H1 (cell line): ENCODE results near the gene BOLL. TPM values are rescaled to one million over a fixed set of nuclear protein-coding genes. Genes with fewer than 3 reads are reported as not detected.
A peak's percentile ranks its signal among the peaks of the same experiment; 100 is the strongest.

Source experiments
- CTCF ChIA-PET: fragments of 300-600 bp; sonication (Branson Sonifier 250); formaldehyde crosslinking; loops from one replicate; lab custom pipeline; 2021; ENCODE audit not compliant: partially characterized antibody; lab: Charles Lee
- POLR2A ChIA-PET: fragments of 300-600 bp; sonication (Branson Sonifier 250); formaldehyde crosslinking; loops from one replicate; lab custom pipeline; 2021; ENCODE audit warnings: inconsistent platforms; ENCODE audit not compliant: partially characterized antibody; lab: Charles Lee
- DNase-seq, 2 experiments: peaks; one replicate each; pipeline versions ENCODE4 v3.0.0 to v3.0.0-alpha.2; 2010 to 2022; ENCODE audit warnings: low spot score in 2 of 2, low read depth in 1 of 2, mixed read lengths in 1 of 2
- FAIRE-seq: peaks from 2 replicates; lab custom pipeline; 2011; peaks lifted over from hg19 to GRCh38; lab: Jason Lieb, UNC
- H2AFZ ChIP-seq: 2 replicates; pipeline ENCODE4 v1.8.1; 2012; ENCODE audit warnings: low read length, inconsistent platforms
- H2AK5ac ChIP-seq: 2 replicates; pipeline ENCODE4 v1.6.1; 2013; ENCODE audit warnings: low read depth, low read length
- H2BK120ac ChIP-seq: replicated peaks from 2 replicates; pipeline ENCODE3; 2013; ENCODE audit warnings: low read depth, low read length, inconsistent platforms
- H2BK12ac ChIP-seq: 2 replicates; pipeline ENCODE4 v1.6.1; 2013; ENCODE audit warnings: low read depth, low read length
- H2BK15ac ChIP-seq: 2 replicates; pipeline ENCODE4 v1.6.1; 2013; ENCODE audit warnings: low read length
- H2BK20ac ChIP-seq: 2 replicates; pipeline ENCODE4 v1.6.1; 2013; ENCODE audit warnings: low read length
- H2BK5ac ChIP-seq: 2 replicates; pipeline ENCODE4 v1.6.1; 2013; ENCODE audit warnings: low read depth, low read length
- H3K14ac ChIP-seq: 2 replicates; pipeline ENCODE4 v1.6.1; 2013; ENCODE audit warnings: inconsistent platforms; ENCODE audit not compliant: insufficient read length
- H3K18ac ChIP-seq: 2 replicates; pipeline ENCODE4 v1.6.1; 2013; ENCODE audit warnings: low read length; ENCODE audit errors: extremely low read depth
- H3K23ac ChIP-seq: 2 replicates; pipeline ENCODE4 v1.6.1; 2013; ENCODE audit warnings: inconsistent platforms; ENCODE audit not compliant: insufficient read length
- H3K23me2 ChIP-seq: 2 replicates; pipeline ENCODE4 v1.6.1; 2013; ENCODE audit warnings: low read depth, low read length
- H3K27ac ChIP-seq: 2 replicates; pipeline ENCODE4 v1.6.1; 2011; ENCODE audit warnings: low read depth, low read length, inconsistent platforms
- H3K27me3 ChIP-seq, 4 experiments: replicated peaks in 1 of 4; 1 replicate in 1 of 4; 2 replicates in 3 of 4; pipeline versions ENCODE4 v1.6.1 to v1.8.1; 2011 to 2013; ENCODE audit warnings: low read length in 3 of 4, mild to moderate bottlenecking in 3 of 4, inconsistent platforms in 2 of 4, mixed read lengths in 2 of 4, moderate library complexity in 1 of 4; ENCODE audit not compliant: control insufficient read depth in 3 of 4, insufficient read depth in 3 of 4; ENCODE audit errors: extremely low read depth in 1 of 4
- H3K36me3 ChIP-seq, 4 experiments: 2 replicates each; pipeline versions ENCODE4 v1.6.1 to v1.8.1; 2011 to 2013; ENCODE audit warnings: mild to moderate bottlenecking in 4 of 4, low read length in 3 of 4, moderate library complexity in 2 of 4, control low read depth in 1 of 4, inconsistent platforms in 1 of 4; ENCODE audit not compliant: insufficient read depth in 4 of 4, control insufficient read depth in 2 of 4
- H3K4ac ChIP-seq: replicated peaks from 2 replicates; pipeline ENCODE3; 2013; ENCODE audit warnings: low read length, low read depth, mixed read lengths, inconsistent platforms; ENCODE audit not compliant: insufficient read length
- H3K4me1 ChIP-seq, 4 experiments: replicated peaks in 1 of 4; 1 replicate in 1 of 4; 2 replicates in 3 of 4; pipeline versions ENCODE4 v1.6.1 to v1.8.1; 2011 to 2013; ENCODE audit warnings: low read length in 3 of 4, inconsistent platforms in 2 of 4, mixed read lengths in 1 of 4; ENCODE audit not compliant: insufficient read depth in 4 of 4, control insufficient read depth in 3 of 4
- H3K4me2 ChIP-seq, 2 experiments: 2 replicates each; pipeline versions ENCODE4 v1.6.1 to v1.8.1; 2011 to 2013; ENCODE audit warnings: low read depth in 2 of 2, low read length in 2 of 2, control low read depth in 1 of 2, inconsistent platforms in 1 of 2, mild to moderate bottlenecking in 1 of 2; ENCODE audit not compliant: insufficient read depth in 1 of 2
- H3K4me3 ChIP-seq, 4 experiments: fragments of 200-600, 300-600 bp in 1 of 4; sonication (generic), shearing (Covaris generic), sonication (Bioruptor Twin) in 1 of 4; 2 replicates each; pipeline versions ENCODE4 v1.5.1 to v1.8.1; 2011 to 2016; ENCODE audit warnings: low read length in 4 of 4, low read depth in 3 of 4, control low read depth in 2 of 4, inconsistent platforms in 2 of 4, mild to moderate bottlenecking in 2 of 4, mixed read lengths in 1 of 4, moderate library complexity in 1 of 4; ENCODE audit not compliant: insufficient read depth in 2 of 4; ENCODE audit errors: extremely low read depth in 1 of 4
- H3K56ac ChIP-seq: replicated peaks from 2 replicates; pipeline ENCODE3; 2013; ENCODE audit warnings: low read depth, mild to moderate bottlenecking, mixed read lengths, low read length, inconsistent platforms; ENCODE audit not compliant: insufficient read length
- H3K79me1 ChIP-seq: 2 replicates; pipeline ENCODE4 v1.6.1; 2013; ENCODE audit warnings: low read depth, low read length, control low read depth
- H3K79me2 ChIP-seq, 2 experiments: 2 replicates each; pipeline versions ENCODE4 v1.6.1 to v1.8.1; 2012 to 2013; ENCODE audit warnings: low read length in 2 of 2, mild to moderate bottlenecking in 2 of 2, inconsistent platforms in 1 of 2; ENCODE audit not compliant: insufficient read depth in 2 of 2, control insufficient read depth in 1 of 2
- H3K9ac ChIP-seq, 4 experiments: replicated peaks in 1 of 4; 1 replicate in 1 of 4; 2 replicates in 3 of 4; pipeline versions ENCODE4 v1.6.1 to v1.8.1; 2011 to 2013; ENCODE audit warnings: low read depth in 3 of 4, low read length in 3 of 4, control low read depth in 2 of 4, mild to moderate bottlenecking in 2 of 4, moderate library complexity in 2 of 4, inconsistent platforms in 1 of 4; ENCODE audit errors: extremely low read depth in 1 of 4
- H3K9me3 ChIP-seq, 2 experiments: 2 replicates each; pipeline versions ENCODE4 v1.6.1 to v1.8.1; 2012 to 2013; ENCODE audit warnings: mild to moderate bottlenecking in 2 of 2, moderate library complexity in 2 of 2, control low read depth in 1 of 2, inconsistent platforms in 1 of 2, low read depth in 1 of 2, low read length in 1 of 2, mixed read lengths in 1 of 2; ENCODE audit not compliant: insufficient read depth in 2 of 2
- H4K20me1 ChIP-seq, 2 experiments: replicated peaks in 1 of 2; 2 replicates each; pipeline versions ENCODE3 to v1.8.1; 2011 to 2013; ENCODE audit warnings: inconsistent platforms in 2 of 2, low read length in 2 of 2, mild to moderate bottlenecking in 1 of 2; ENCODE audit not compliant: insufficient read depth in 2 of 2, control insufficient read depth in 1 of 2
- H4K5ac ChIP-seq: 2 replicates; pipeline ENCODE4 v1.6.1; 2013; ENCODE audit warnings: low read length, low read depth, mixed read lengths, inconsistent platforms; ENCODE audit not compliant: insufficient read length
- H4K8ac ChIP-seq: 2 replicates; pipeline ENCODE4 v1.8.0; 2013; ENCODE audit warnings: mild to moderate bottlenecking, moderate library complexity, low read length, inconsistent platforms; ENCODE audit not compliant: insufficient read depth; ENCODE audit errors: extremely low read depth
- H4K91ac ChIP-seq: replicated peaks from 2 replicates; pipeline ENCODE3; 2013; ENCODE audit warnings: low read length, mixed read lengths, inconsistent platforms; ENCODE audit not compliant: insufficient read length
- EZH2 ChIP-seq: fragments of 200-600 bp; sonication (generic); IDR thresholded peaks from 2 replicates; pipeline ENCODE4 v1.7.1; 2012; ENCODE audit warnings: low read depth, mild to moderate bottlenecking, moderate library complexity, low read length, inconsistent platforms; ENCODE audit not compliant: severe bottlenecking
- RAD21 ChIP-seq, 2 experiments: IDR thresholded peaks in 1 of 2; conservative IDR thresholded peaks in 1 of 2; 2 replicates each; pipeline ENCODE4 v1.6.1; 2011; ENCODE audit warnings: low read depth in 2 of 2, low read length in 2 of 2, improper control_type of control experiment in 1 of 2, inconsistent platforms in 1 of 2, mild to moderate bottlenecking in 1 of 2, moderate library complexity in 1 of 2
- RBBP5 ChIP-seq: IDR thresholded peaks from 2 replicates; pipeline ENCODE4 v1.7.1; 2012; ENCODE audit warnings: low read depth, mild to moderate bottlenecking, inconsistent platforms, low read length, moderate library complexity, borderline replicate concordance
- SUZ12 ChIP-seq: fragments of 200-600 bp; sonication (generic); IDR thresholded peaks from 2 replicates; pipeline ENCODE4 v1.6.1; 2012; ENCODE audit warnings: mild to moderate bottlenecking, inconsistent platforms, low read length, moderate library complexity, mixed read lengths
- WGBS, 2 experiments: shearing (Covaris generic) in 1 of 2; methylation state at CpG; one replicate each; pipeline versions ENCODE4 v1.1.6 to v1.1.7; 2013 to 2015; ENCODE audit warnings: low lambda C conversion rate in 2 of 2, mixed read lengths in 2 of 2, inconsistent platforms in 1 of 2, low coverage in 1 of 2, missing lambda C conversion rate in 1 of 2; ENCODE audit not compliant: insufficient replicate concordance in 2 of 2, insufficient coverage in 1 of 2, insufficient read length in 1 of 2; ENCODE audit errors: extremely low coverage in 1 of 2, missing lambda C conversion rate in 1 of 2; 5-methylcytosine and 5-hydroxymethylcytosine counted together
- polyA plus RNA-seq, 7 experiments: library from polyadenylated mRNA; depleted of rRNA in 3 of 7; stranded (reverse) in 5 of 7; unstranded in 2 of 7; fragments of >200 nt in 5 of 7; fragments of 200-250 nt in 2 of 7; gene quantifications; 1 replicate in 5 of 7; 2 replicates in 1 of 7; 4 replicates in 1 of 7; pipeline versions ENCODE4 v1.2.1 to v1.2.3, GENCODE V29; 2011 to 2013; ENCODE audit warnings: missing spikeins in 2 of 7, mixed read lengths in 2 of 7
- total RNA-seq: library from RNA; stranded (reverse); fragmentation: NEBNext Ultra II Directional; extraction: Animal tissue kit (Norgen Biotek cat#: 25700); gene quantifications from 2 replicates; pipeline ENCODE4 v1.2.1, GENCODE V29; 2021

BOLL gene
- total and polyA plus RNA-seq, 2 of the 8 experiments (the other 6 are each of a cell fraction or from before 2014, with no cell fraction given), result not detected

DNA sequence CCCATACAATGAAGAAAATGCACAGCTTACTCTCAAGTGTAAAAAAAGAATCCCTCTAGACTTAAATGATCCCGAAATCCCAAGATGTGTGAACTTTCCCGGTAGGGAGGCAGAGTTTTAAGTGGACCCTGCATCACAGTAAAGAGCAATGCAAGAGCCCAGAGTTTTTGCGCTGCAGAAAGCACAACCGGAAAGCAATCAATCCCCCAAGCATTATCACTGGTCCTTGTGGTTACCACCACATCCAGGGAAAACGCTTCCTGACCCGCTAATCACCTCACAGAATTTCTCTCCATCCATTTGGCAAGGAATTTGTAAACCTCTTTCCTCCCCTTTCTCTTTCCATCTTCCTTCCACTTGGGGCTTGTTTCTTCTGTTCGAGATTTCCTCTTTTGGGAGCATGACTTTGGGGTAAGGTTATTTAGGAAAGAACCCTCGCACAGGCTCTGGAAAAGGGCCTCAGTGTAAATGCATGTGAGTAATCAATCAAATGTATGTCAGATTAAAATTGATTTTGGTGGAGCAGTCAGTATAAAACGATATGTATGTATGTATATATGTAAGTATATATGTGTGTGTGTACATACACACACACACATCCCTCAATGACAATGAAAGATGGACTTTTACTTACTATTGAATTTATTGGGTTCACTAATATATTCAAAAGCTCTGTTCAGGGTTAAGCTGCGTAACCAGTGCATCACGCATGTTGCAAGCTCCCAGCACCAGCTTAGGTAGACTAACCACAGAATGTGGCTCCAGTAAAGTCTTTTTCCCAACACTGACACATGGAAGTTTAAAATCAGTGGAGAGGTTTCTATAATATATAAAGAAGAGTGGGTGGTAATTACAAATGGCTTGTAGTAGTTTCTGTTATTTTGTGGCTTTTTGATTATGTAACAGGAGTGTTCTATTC is 20.9 kb upstream of the BOLL start:
- peaks cover 9 to 22% (median 16%) of the 10 kb centered on the region in 4 experiments for H3K27me3 ChIP-seq
- CTCF ChIA-PET, result interaction anchor here (0.9 to 2.9 kb wide), 4 partner anchors 12 to 490 kb away, joined by 3 to 16 read pairs (median 6); no protein-coding TSS in a partner anchor
- peak overlapping the region; percentile 88 to 92 for H3K4me2 ChIP-seq
- no peak overlapping the region for H3K23ac ChIP-seq
- TF ChIP-seq SUZ12 (peak; percentile 45), RBBP5 (no peak), RAD21 (IDR thresholded peaks at IDR 0.05 in 1 of 2, conservative IDR thresholded peaks at IDR 0.05 in 1 of 2; ENCODE audit: low read depth in 2 of 2, low read length in 2 of 2) (no peak), EZH2 (peak; percentile 34)
- H3K79me1 ChIP-seq, result no peaks in the 10 kb centered on the region
- H3K23me2 ChIP-seq, result peaks cover 10% of the 10 kb centered on the region; the same call in 1 of the 2 replicates
- H3K56ac ChIP-seq, result no peak overlapping the region
- H2BK15ac ChIP-seq, result no peak overlapping the region
- H3K79me2 ChIP-seq, result no peaks in the 10 kb centered on the region
- peaks cover 0 to 9% (median 2%) of the 10 kb centered on the region in 4 experiments; a peak in 3 of 7 replicates for H3K4me1 ChIP-seq
- 65% methylated on average over 11 of the region's 11 CpGs; no CpG with 5 or more reads in 1 of the 2 experiments for WGBS, 2 experiments
- POLR2A ChIA-PET, result no interaction called here
- no peak overlapping the region for H3K27ac ChIP-seq
- H3K18ac ChIP-seq, result no peak overlapping the region
- H2BK120ac ChIP-seq, result no peak overlapping the region
- H3K14ac ChIP-seq, result no peak overlapping the region
- H2AK5ac ChIP-seq, result no peak overlapping the region
- no peaks in the 10 kb centered on the region for H3K9me3 ChIP-seq
- DNase-seq, result no peak
- H3K36me3 ChIP-seq, result no peaks in the 10 kb centered on the region
- no peak overlapping the region for H2BK20ac ChIP-seq
- H2AFZ ChIP-seq, result no peak overlapping the region
- no peak overlapping the region for H4K5ac ChIP-seq
- no peak overlapping the region for H4K91ac ChIP-seq
- H3K9ac ChIP-seq, result no peak overlapping the region
- no peak for FAIRE-seq
- H3K4me3 ChIP-seq, result peak overlapping the region in 2 of 4 experiments; percentile 36 to 74; a peak in 4 of 8 replicates
- H4K8ac ChIP-seq, result no peak overlapping the region
- no peak overlapping the region for H2BK12ac ChIP-seq
- H2BK5ac ChIP-seq, result no peak overlapping the region
- H4K20me1 ChIP-seq, result no peaks in the 10 kb centered on the region
- no peak overlapping the region for H3K4ac ChIP-seq
